HepG2 (cell line): ENCODE measurements around the gene PSMA7. TPM values are rescaled to one million over a fixed set of nuclear protein-coding genes. Genes with fewer than 3 reads are reported as not detected.
A peak's percentile ranks its signal among the peaks of the same experiment; 100 is the strongest.

ENCODE experiments used
- ATAD3A ChIP-seq: sonication (generic); formaldehyde crosslinking; IDR thresholded peaks from 2 replicates; pipeline ENCODE4 v1.4.0; 2020; ENCODE audit warnings: missing genetic modification reagents
- EP300 ChIP-seq, 3 experiments: sonication (generic) in 1 of 3; formaldehyde crosslinking in 1 of 3; IDR thresholded peaks; 2 replicates each; pipeline versions ENCODE4 v1.5.1 to v1.6.1; 2011 to 2020; ENCODE audit warnings: low read depth in 2 of 3, low read length in 2 of 3, borderline replicate concordance in 1 of 3, improper control_type of control experiment in 1 of 3, mild to moderate bottlenecking in 1 of 3, missing genetic modification reagents in 1 of 3, moderate library complexity in 1 of 3
- ETV6 ChIP-seq: sonication (generic); formaldehyde crosslinking; conservative IDR thresholded peaks from 2 replicates; pipeline ENCODE4 v1.4.0; 2020; ENCODE audit warnings: missing genetic modification reagents
- HOXA7 ChIP-seq: sonication (generic); formaldehyde crosslinking; IDR thresholded peaks from 2 replicates; pipeline ENCODE4 v1.8.1; 2022; ENCODE audit warnings: mild to moderate bottlenecking, missing genetic modification reagents, moderate library complexity
- MXI1 ChIP-seq: IDR thresholded peaks from 3 replicates; pipeline ENCODE4 v1.6.1; 2012; ENCODE audit warnings: low read depth, low read length, inconsistent platforms, borderline replicate concordance
- MYC ChIP-seq: sonication (generic); formaldehyde crosslinking; IDR thresholded peaks from 2 replicates; pipeline ENCODE4 v1.9.0; 2021; ENCODE audit warnings: missing genetic modification reagents, borderline replicate concordance
- NONO ChIP-seq, 2 experiments: fragments of 450-650 bp in 1 of 2; sonication (generic) in 1 of 2; formaldehyde crosslinking in 1 of 2; IDR thresholded peaks in 1 of 2; conservative IDR thresholded peaks in 1 of 2; 2 replicates each; pipeline versions ENCODE4 v1.6.1 to v1.8.0; 2017 to 2022; ENCODE audit warnings: mild to moderate bottlenecking in 1 of 2, missing genetic modification reagents in 1 of 2, moderate library complexity in 1 of 2
- RARA ChIP-seq: IDR thresholded peaks from 2 replicates; pipeline ENCODE4 v1.6.1; 2016; ENCODE audit warnings: missing genetic modification reagents, missing compliant biosample characterization
- RBFOX2 ChIP-seq: fragments of 200-400 bp; formaldehyde crosslinking; IDR thresholded peaks from 2 replicates; pipeline ENCODE4 v1.6.1; 2017; ENCODE audit warnings: low read depth, mild to moderate bottlenecking, low read length
- REPIN1 ChIP-seq: sonication (generic); formaldehyde crosslinking; IDR thresholded peaks from 2 replicates; pipeline ENCODE4 v1.8.0; 2022; ENCODE audit warnings: missing genetic modification reagents, low read depth, mild to moderate bottlenecking, borderline replicate concordance
- SNAPC2 ChIP-seq: sonication (generic); formaldehyde crosslinking; IDR thresholded peaks from 2 replicates; pipeline ENCODE4 v1.8.1; 2022; ENCODE audit warnings: mild to moderate bottlenecking, missing genetic modification reagents
- TBP ChIP-seq: sonication (generic); formaldehyde crosslinking; IDR thresholded peaks from 2 replicates; pipeline ENCODE4 v1.5.0; 2020; ENCODE audit warnings: missing genetic modification reagents
- ZFP36 ChIP-seq: fragments of 150-350 bp; IDR thresholded peaks from 2 replicates; pipeline ENCODE4 v1.6.1; 2018; ENCODE audit warnings: borderline replicate concordance, low read length, low read depth; ENCODE audit not compliant: partially characterized antibody
- ZMAT3 ChIP-seq: sonication (generic); formaldehyde crosslinking; conservative IDR thresholded peaks from 2 replicates; pipeline ENCODE4 v1.7.0; 2021; ENCODE audit warnings: missing genetic modification reagents
- ZNF121 ChIP-seq: sonication (generic); formaldehyde crosslinking; IDR thresholded peaks from 2 replicates; pipeline ENCODE4 v1.5.0; 2020; ENCODE audit warnings: mild to moderate bottlenecking, missing genetic modification reagents
- ZNF263 ChIP-seq: sonication (generic); formaldehyde crosslinking; IDR thresholded peaks from 2 replicates; pipeline ENCODE4 v1.4.0; 2020; ENCODE audit warnings: missing genetic modification reagents
- ZNF713 ChIP-seq: sonication (generic); formaldehyde crosslinking; IDR thresholded peaks from 2 replicates; pipeline ENCODE4 v1.4.0; 2020; ENCODE audit warnings: mild to moderate bottlenecking, missing genetic modification reagents
- polyA plus RNA-seq, 8 experiments: library from polyadenylated mRNA; depleted of rRNA in 3 of 8; stranded (reverse) in 7 of 8; unstranded in 1 of 8; fragments of >200 nt; fragmentation: Illumina TruSeq in 4 of 8; extraction: Trizol in 4 of 8; gene quantifications; 2 replicates each; pipeline versions ENCODE4 v1.2.1 to v1.2.3, GENCODE V29; 2011 to 2016; ENCODE audit warnings: low read depth in 4 of 8, missing spikeins in 1 of 8, mixed read lengths in 1 of 8; ENCODE audit not compliant: insufficient read depth in 1 of 8
- total RNA-seq, 5 experiments: library from RNA; depleted of rRNA; stranded (reverse); fragments of >200 nt; fragmentation: Illumina TruSeq; extraction: Trizol; gene quantifications; 2 replicates each; pipeline ENCODE4 v1.2.3, GENCODE V29; 2016; ENCODE audit warnings: low read depth in 1 of 5
- TF ChIP-seq, protein P1 (sequence below): sonication (generic); formaldehyde crosslinking; IDR thresholded peaks from 2 replicates; pipeline ENCODE4 v1.4.0; 2020; ENCODE audit warnings: missing genetic modification reagents
- TF ChIP-seq, protein P2 (sequence below): sonication (generic); formaldehyde crosslinking; conservative IDR thresholded peaks from 2 replicates; pipeline ENCODE4 v1.4.0; 2020; ENCODE audit warnings: missing genetic modification reagents
- TF ChIP-seq, protein P3 (sequence below): sonication (generic); formaldehyde crosslinking; IDR thresholded peaks from 2 replicates; pipeline ENCODE4 v1.4.0; 2020; ENCODE audit warnings: missing genetic modification reagents

PSMA7 gene
- total and polyA plus RNA-seq, 2 of the 13 experiments (the other 11 are each of a cell fraction or from before 2014, with no cell fraction given): 531 to 631 TPM

DNA sequence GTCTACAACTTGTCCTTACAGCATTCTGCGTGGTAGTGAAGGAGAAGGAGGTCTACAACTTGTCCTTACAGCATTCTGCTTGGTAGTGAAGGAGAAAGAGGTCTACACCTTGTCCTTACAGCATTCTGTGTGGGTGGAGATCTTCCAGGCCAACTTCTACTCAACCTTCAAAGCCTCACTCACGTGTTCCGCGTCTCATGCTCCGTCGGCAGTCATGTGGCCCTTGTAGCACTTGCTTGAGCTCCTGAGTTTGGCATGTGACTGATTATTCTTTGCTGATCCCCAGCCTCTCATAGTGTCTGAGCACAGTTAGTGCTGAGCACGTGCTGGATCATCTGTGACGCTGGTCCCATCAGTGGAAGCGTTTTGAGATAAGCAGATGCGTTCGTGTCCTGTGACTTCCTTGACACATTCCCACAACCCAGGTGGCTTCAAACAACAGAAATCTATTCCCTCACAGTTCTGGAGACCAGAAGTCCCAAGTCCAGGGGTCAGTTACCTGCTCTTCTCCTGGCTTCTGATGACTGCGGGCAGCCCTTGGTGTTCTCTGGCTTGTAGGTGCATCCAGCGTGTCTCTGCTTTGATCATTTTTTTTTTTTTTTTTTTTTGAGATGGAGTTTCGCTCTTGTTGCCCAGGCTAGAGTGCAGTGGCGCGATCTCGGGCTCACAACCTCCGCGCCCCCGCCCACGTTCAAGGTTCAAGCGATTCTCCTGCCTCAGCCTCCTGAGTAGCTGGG lies 3.0 kb upstream of the PSMA7 start (continued):
- TF ChIP-seq HOXA7 (CRISPR knock-in tag): no peak
- peak; percentile 42; the same call in 1 of the 2 replicates for TF ChIP-seq ZNF121
- TF ChIP-seq, protein P1, sequence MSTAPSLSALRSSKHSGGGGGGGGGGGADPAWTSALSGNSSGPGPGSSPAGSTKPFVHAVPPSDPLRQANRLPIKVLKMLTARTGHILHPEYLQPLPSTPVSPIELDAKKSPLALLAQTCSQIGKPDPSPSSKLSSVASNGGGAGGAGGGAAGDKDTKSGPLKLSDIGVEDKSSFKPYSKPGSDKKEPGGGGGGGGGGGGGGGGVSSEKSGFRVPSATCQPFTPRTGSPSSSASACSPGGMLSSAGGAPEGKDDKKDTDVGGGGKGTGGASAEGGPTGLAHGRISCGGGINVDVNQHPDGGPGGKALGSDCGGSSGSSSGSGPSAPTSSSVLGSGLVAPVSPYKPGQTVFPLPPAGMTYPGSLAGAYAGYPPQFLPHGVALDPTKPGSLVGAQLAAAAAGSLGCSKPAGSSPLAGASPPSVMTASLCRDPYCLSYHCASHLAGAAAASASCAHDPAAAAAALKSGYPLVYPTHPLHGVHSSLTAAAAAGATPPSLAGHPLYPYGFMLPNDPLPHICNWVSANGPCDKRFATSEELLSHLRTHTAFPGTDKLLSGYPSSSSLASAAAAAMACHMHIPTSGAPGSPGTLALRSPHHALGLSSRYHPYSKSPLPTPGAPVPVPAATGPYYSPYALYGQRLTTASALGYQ: no peak
- peak in 1 of 2 experiments; percentile 62; a peak in 1 of 4 replicates for TF ChIP-seq EP300 (IDR thresholded peaks at IDR 0.05; ENCODE audit: low read depth in 2 of 2, low read length in 2 of 2)
- TF ChIP-seq EP300 (CRISPR knock-in tag; IDR thresholded peaks at IDR 0.05; ENCODE audit: borderline replicate concordance): peak; percentile 46; the same call in 1 of the 2 replicates
- no peak for TF ChIP-seq RBFOX2
- TF ChIP-seq MXI1: peak; percentile 82; the same call in 2 of the 3 replicates
- TF ChIP-seq NONO (IDR thresholded peaks at IDR 0.05): no peak
- no peak; the same call in 1 of the 2 replicates for TF ChIP-seq NONO (CRISPR knock-in tag; conservative IDR thresholded peaks at IDR 0.05)
- TF ChIP-seq ZNF713 (CRISPR knock-in tag): no peak
- peak; percentile 77 for TF ChIP-seq MYC (CRISPR knock-in tag)
- peak; percentile 55; the same call in 1 of the 2 replicates for TF ChIP-seq ZNF263
- no peak for TF ChIP-seq ZFP36
- TF ChIP-seq, protein P2, sequence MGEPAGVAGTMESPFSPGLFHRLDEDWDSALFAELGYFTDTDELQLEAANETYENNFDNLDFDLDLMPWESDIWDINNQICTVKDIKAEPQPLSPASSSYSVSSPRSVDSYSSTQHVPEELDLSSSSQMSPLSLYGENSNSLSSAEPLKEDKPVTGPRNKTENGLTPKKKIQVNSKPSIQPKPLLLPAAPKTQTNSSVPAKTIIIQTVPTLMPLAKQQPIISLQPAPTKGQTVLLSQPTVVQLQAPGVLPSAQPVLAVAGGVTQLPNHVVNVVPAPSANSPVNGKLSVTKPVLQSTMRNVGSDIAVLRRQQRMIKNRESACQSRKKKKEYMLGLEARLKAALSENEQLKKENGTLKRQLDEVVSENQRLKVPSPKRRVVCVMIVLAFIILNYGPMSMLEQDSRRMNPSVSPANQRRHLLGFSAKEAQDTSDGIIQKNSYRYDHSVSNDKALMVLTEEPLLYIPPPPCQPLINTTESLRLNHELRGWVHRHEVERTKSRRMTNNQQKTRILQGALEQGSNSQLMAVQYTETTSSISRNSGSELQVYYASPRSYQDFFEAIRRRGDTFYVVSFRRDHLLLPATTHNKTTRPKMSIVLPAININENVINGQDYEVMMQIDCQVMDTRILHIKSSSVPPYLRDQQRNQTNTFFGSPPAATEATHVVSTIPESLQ: peak; percentile 87; the same call in 1 of the 2 replicates
- no peak for TF ChIP-seq TBP
- peak; percentile 71; the same call in 1 of the 2 replicates for TF ChIP-seq REPIN1 (CRISPR knock-in tag)
- TF ChIP-seq ETV6: no peak
- peak; percentile 59; the same call in 1 of the 2 replicates for TF ChIP-seq RARA (CRISPR knock-in tag)
- TF ChIP-seq ZMAT3: peak; percentile 85; the same call in 1 of the 2 replicates
- TF ChIP-seq SNAPC2 (CRISPR knock-in tag): peak; percentile 62; the same call in 1 of the 2 replicates
- TF ChIP-seq, protein P3, sequence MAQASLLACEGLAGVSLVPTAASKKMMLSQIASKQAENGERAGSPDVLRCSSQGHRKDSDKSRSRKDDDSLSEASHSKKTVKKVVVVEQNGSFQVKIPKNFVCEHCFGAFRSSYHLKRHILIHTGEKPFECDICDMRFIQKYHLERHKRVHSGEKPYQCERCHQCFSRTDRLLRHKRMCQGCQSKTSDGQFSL (CRISPR knock-in tag): no peak
- TF ChIP-seq ATAD3A: no peak
